ENCODE data around the gene PALD1. TPM values are rescaled to one million over a fixed set of nuclear protein-coding genes. Genes with fewer than 3 reads are reported as not detected.

Gene PALD1
- total RNA-seq, 4 donors from 2014 or later: 6.0 to 9.7 (median 6.4) TPM

DNA sequence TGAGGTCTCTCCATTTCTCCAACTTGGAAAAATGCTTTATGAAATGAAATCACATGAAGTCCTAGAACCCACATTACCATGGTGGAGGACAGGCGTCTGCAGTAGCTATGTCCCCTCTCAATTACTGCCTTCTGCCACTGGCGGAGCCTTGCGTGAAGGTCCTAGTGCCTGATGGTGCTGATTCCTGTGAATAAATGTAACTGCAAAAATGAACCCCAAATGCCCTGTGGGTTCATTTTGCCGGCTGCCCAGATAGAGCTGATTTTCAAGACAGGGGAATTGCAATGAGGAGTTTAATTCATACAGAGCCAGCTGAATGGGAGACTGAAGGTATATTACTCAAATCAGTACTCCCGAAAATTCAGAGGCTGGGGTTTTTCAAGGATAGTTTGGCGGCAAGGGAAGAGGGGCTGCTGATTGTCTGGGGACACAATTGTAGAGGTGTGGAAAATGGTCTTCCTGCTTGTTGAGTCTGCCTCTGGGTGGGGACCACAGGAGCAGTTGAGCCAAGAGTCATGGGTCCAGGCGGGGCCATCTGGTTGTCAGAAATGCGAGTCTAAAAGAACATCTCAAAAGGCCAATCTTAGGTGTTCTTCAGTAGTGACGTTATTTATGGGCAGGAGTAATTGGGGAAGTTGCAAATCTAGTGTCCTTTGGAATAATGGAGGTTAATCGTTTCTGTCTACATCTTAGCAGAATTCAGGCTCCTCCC, 110.4 kb downstream of the PALD1 start:
- peak in 1 of 2 donors; percentile 18 for DNase-seq (ENCODE audit: low spot score in 2 of 2)

GRCh38 chr10:70589762-70590654, 111.4 kb downstream of the PALD1 start:
- WGBS, 2 donors: 79 to 82% methylated on average over 5 of the region's 5 CpGs
- no peak overlapping the region for H3K4me3 ChIP-seq (ENCODE audit: low read depth, poor library complexity, severe bottlenecking)
- DNase-seq (ENCODE audit: low spot score in 2 of 2): peak in 1 of 2 donors; percentile 65

More for the DNA sequence above, 110.4 kb downstream of the PALD1 start:
- WGBS, 2 donors: 59 to 83% methylated on average over 10 of the region's 10 CpGs
- intact Hi-C loops (cut with DNase I; ENCODE audit: low total_unique reads): no loop called here
- TF ChIP-seq POLR2A (IDR thresholded peaks at IDR 0.05): no peak
- TF ChIP-seq, protein P1, sequence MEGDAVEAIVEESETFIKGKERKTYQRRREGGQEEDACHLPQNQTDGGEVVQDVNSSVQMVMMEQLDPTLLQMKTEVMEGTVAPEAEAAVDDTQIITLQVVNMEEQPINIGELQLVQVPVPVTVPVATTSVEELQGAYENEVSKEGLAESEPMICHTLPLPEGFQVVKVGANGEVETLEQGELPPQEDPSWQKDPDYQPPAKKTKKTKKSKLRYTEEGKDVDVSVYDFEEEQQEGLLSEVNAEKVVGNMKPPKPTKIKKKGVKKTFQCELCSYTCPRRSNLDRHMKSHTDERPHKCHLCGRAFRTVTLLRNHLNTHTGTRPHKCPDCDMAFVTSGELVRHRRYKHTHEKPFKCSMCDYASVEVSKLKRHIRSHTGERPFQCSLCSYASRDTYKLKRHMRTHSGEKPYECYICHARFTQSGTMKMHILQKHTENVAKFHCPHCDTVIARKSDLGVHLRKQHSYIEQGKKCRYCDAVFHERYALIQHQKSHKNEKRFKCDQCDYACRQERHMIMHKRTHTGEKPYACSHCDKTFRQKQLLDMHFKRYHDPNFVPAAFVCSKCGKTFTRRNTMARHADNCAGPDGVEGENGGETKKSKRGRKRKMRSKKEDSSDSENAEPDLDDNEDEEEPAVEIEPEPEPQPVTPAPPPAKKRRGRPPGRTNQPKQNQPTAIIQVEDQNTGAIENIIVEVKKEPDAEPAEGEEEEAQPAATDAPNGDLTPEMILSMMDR (IDR thresholded peaks at IDR 0.05): no peak
- no peak overlapping the region for H3K4me3 ChIP-seq (ENCODE audit: low read depth, poor library complexity, severe bottlenecking)

GRCh38 chr10:70590655-70591416, 112.3 kb downstream of the PALD1 start:
- peak in 1 of 2 donors; percentile 79 for DNase-seq (ENCODE audit: low spot score in 2 of 2)
- TF ChIP-seq, protein P1 (IDR thresholded peaks at IDR 0.05): no peak
- TF ChIP-seq POLR2A (IDR thresholded peaks at IDR 0.05): no peak
- 84 to 88% methylated on average over 5 of the region's 5 CpGs for WGBS, 2 donors

More at GRCh38 chr10:70589762-70590654, 111.4 kb downstream of the PALD1 start:
- TF ChIP-seq POLR2A (IDR thresholded peaks at IDR 0.05): no peak
- TF ChIP-seq, protein P1 (IDR thresholded peaks at IDR 0.05): no peak
- intact Hi-C loops (cut with DNase I; ENCODE audit: low total_unique reads): no loop called here

GRCh38 chr10:70592186-70592735, 113.7 kb downstream of the PALD1 start:
- intact Hi-C loops (cut with DNase I; ENCODE audit: low total_unique reads): no loop called here
- WGBS, 2 donors: 91 to 95% methylated on average over 2 of the region's 2 CpGs
- H3K4me3 ChIP-seq (ENCODE audit: low read depth, poor library complexity, severe bottlenecking): no peak overlapping the region
- no peak for TF ChIP-seq POLR2A (IDR thresholded peaks at IDR 0.05)
- TF ChIP-seq, protein P1 (IDR thresholded peaks at IDR 0.05): no peak
- peak in 1 of 2 donors; percentile 13 for DNase-seq (ENCODE audit: low spot score in 2 of 2)

More at GRCh38 chr10:70590655-70591416, 112.3 kb downstream of the PALD1 start:
- intact Hi-C loops (cut with DNase I; ENCODE audit: low total_unique reads): no loop called here
- H3K4me3 ChIP-seq (ENCODE audit: low read depth, poor library complexity, severe bottlenecking): no peak overlapping the region

Measured in lower leg skin (tissue), 4 donors.